GM23338 (cell line): Measurements from ENCODE around the gene SPARC. TPM values are rescaled to one million over a fixed set of nuclear protein-coding genes. Genes with fewer than 3 reads are reported as not detected.
A peak's percentile ranks its signal among the peaks of the same experiment; 100 is the strongest.

Experiments
- ATAC-seq: fragments of 200-7000 bp; cut with Tn5 transposase; 3 replicates; pipeline ENCODE4 v1.9.1; 2020
- DNase-seq: peaks from one replicate; pipeline ENCODE4 v3.0.0-alpha.2; 2015; ENCODE audit warnings: low spot score
- H2AFZ ChIP-seq: fragments of 200-600 bp; sonication (generic); 2 replicates; pipeline ENCODE4 v1.8.0; 2016; ENCODE audit warnings: antibody characterized with exemption, mild to moderate bottlenecking, moderate library complexity
- H3F3A ChIP-seq: fragments of 200-600 bp; sonication (generic); replicated peaks from 2 replicates; pipeline ENCODE4 v1.8.0; 2017; ENCODE audit warnings: antibody characterized with exemption, mixed run types, low read depth
- H3K27ac ChIP-seq: fragments of 200-600 bp; sonication (generic); 2 replicates; pipeline ENCODE4 v1.6.1; 2016; ENCODE audit warnings: low read depth
- H3K27me3 ChIP-seq: fragments of 200-600 bp; sonication (generic); 2 replicates; pipeline ENCODE4 v1.8.0; 2016; ENCODE audit warnings: mild to moderate bottlenecking, mixed run types, moderate library complexity; ENCODE audit not compliant: insufficient read depth
- H3K36me3 ChIP-seq: fragments of 200-600 bp; sonication (generic); 2 replicates; pipeline ENCODE4 v1.8.0; 2016; ENCODE audit warnings: mild to moderate bottlenecking; ENCODE audit not compliant: insufficient read depth
- H3K4me1 ChIP-seq: fragments of 200-600 bp; sonication (generic); 2 replicates; pipeline ENCODE4 v1.8.0; 2016; ENCODE audit warnings: mild to moderate bottlenecking, moderate library complexity; ENCODE audit not compliant: insufficient read depth
- H3K4me2 ChIP-seq: fragments of 200-600 bp; sonication (generic); 2 replicates; pipeline ENCODE4 v1.7.1; 2017; ENCODE audit warnings: mixed run types
- H3K4me3 ChIP-seq: fragments of 200-600 bp; sonication (generic); 2 replicates; pipeline ENCODE4 v1.6.1; 2016; ENCODE audit warnings: mixed run types
- H3K79me2 ChIP-seq: fragments of 200-600 bp; sonication (generic); replicated peaks from 2 replicates; pipeline ENCODE4 v1.8.0; 2017; ENCODE audit warnings: mild to moderate bottlenecking; ENCODE audit not compliant: insufficient read depth
- H3K9me2 ChIP-seq: fragments of 200-600 bp; sonication (generic); 2 replicates; pipeline ENCODE4 v1.8.0; 2017; ENCODE audit not compliant: insufficient read depth
- H4K20me1 ChIP-seq: fragments of 200-600 bp; sonication (generic); replicated peaks from 2 replicates; pipeline ENCODE4 v1.8.0; 2017; ENCODE audit warnings: mild to moderate bottlenecking; ENCODE audit not compliant: insufficient read depth
- H3K27ac Mint-ChIP-seq: 2 replicates; pipeline ENCODE4 v1.8.0; 2020; ENCODE audit warnings: inconsistent platforms, mild to moderate bottlenecking, moderate library complexity, mixed read lengths
- H3K27me3 Mint-ChIP-seq: 3 replicates; pipeline ENCODE4 v1.8.0; 2022; ENCODE audit warnings: low read depth, mild to moderate bottlenecking, moderate library complexity, mixed read lengths, inconsistent platforms; ENCODE audit not compliant: insufficient read depth, poor library complexity
- H3K36me3 Mint-ChIP-seq: 3 replicates; pipeline ENCODE4 v1.8.0; 2021; ENCODE audit warnings: low read depth, mild to moderate bottlenecking, inconsistent platforms, moderate library complexity, mixed read lengths
- H3K4me1 Mint-ChIP-seq: 3 replicates; pipeline ENCODE4 v1.8.0; 2020; ENCODE audit warnings: mild to moderate bottlenecking, inconsistent platforms, mixed read lengths
- H3K4me3 Mint-ChIP-seq: 3 replicates; pipeline ENCODE4 v1.8.0; 2021; ENCODE audit warnings: moderate library complexity, mild to moderate bottlenecking, inconsistent platforms, mixed read lengths
- H3K9me3 Mint-ChIP-seq: 3 replicates; pipeline ENCODE4 v1.8.0; 2020; ENCODE audit warnings: moderate library complexity, mild to moderate bottlenecking, inconsistent platforms, mixed read lengths
- CREB1 ChIP-seq: fragments of 250-450 bp; sonication (Bioruptor Pico); IDR thresholded peaks from 2 replicates; pipeline ENCODE4 v1.5.0; 2020; ENCODE audit warnings: low read depth, mild to moderate bottlenecking, moderate library complexity
- CTCF ChIP-seq, 2 experiments: fragments of 200-600 bp in 1 of 2; sonication (generic) in 1 of 2; conservative IDR thresholded peaks; 2 replicates each; pipeline versions ENCODE4 v1.5.1 to v1.6.1; 2016 to 2017; ENCODE audit warnings: antibody characterized with exemption in 2 of 2, low read depth in 2 of 2, mild to moderate bottlenecking in 2 of 2, moderate library complexity in 1 of 2
- ETS1 ChIP-seq: IDR thresholded peaks from 2 replicates; pipeline ENCODE4 v1.6.1; 2016; ENCODE audit warnings: antibody characterized with exemption
- JUNB ChIP-seq: IDR thresholded peaks from one replicate; pipeline ENCODE4 v1.6.1; 2016; ENCODE audit warnings: antibody characterized with exemption; ENCODE audit not compliant: unreplicated experiment
- REST ChIP-seq: IDR thresholded peaks from one replicate; pipeline ENCODE4 v1.6.1; 2018; ENCODE audit warnings: antibody characterized with exemption; ENCODE audit not compliant: unreplicated experiment
- STAT1 ChIP-seq: IDR thresholded peaks from one replicate; pipeline ENCODE4 v1.6.1; 2016; ENCODE audit warnings: antibody characterized with exemption; ENCODE audit not compliant: unreplicated experiment
- ZNF331 ChIP-seq: fragments of 250-450 bp; sonication (Bioruptor Pico); IDR thresholded peaks from 2 replicates; pipeline ENCODE4 v1.5.0; 2020; ENCODE audit warnings: low read depth, mild to moderate bottlenecking, moderate library complexity
- polyA plus RNA-seq: library from polyadenylated mRNA; unstranded; fragments of >200 nt; fragmentation: Nextera tagmentation; extraction: Ambion mirVana; gene quantifications from 2 replicates; pipeline ENCODE4 v1.2.1, GENCODE V29; 2016
- total RNA-seq: library from RNA; depleted of rRNA; stranded (reverse); fragments of >200 nt; shearing (Covaris generic); gene quantifications from 2 replicates; pipeline ENCODE4 v1.2.3, GENCODE V29; 2014

Gene SPARC
- total and polyA plus RNA-seq, 2 experiments from 2014 or later = 218 to 225 TPM

- Histone ChIP-seq H3F3A (no peaks in the 10 kb centered on the region), H3K79me2 (peaks cover 14% of the 10 kb centered on the region), H3K27me3 (no peaks in the 10 kb centered on the region), H3K36me3 (0 out of 2 replicates have a peak, but pooled peaks cover 7% of the 10 kb centered on the region), H3K9me2 (peaks cover 4% of the 10 kb centered on the region; the same call in 1 of the 2 replicates), H4K20me1 (no peaks in the 10 kb centered on the region), H3K4me1 (peaks cover 39% of the 10 kb centered on the region), H3K4me2 (peak overlapping the region; percentile 60; the same call in 1 of the 2 replicates), H3K27ac (peak overlapping the region; percentile 84), H3K4me3 (no peak overlapping the region), H2AFZ (no peak overlapping the region)
- Mint-ChIP-seq H3K9me3 (no peaks in the 10 kb centered on the region), H3K4me3 (no peak overlapping the region), H3K36me3 (peaks cover 36% of the 10 kb centered on the region), H3K27ac (peak overlapping the region; percentile 41), H3K4me1 (peaks cover 44% of the 10 kb centered on the region), H3K27me3 (peaks cover 8% of the 10 kb centered on the region)
- ATAC-seq = no peak
- DNase-seq = no peak
- TF ChIP-seq CREB1 (CRISPR knock-in tag) = no peak
Measured at GRCh38 chr5:151676314-151676712, 10.4 kb downstream of the SPARC start.

- Histone ChIP-seq H3K4me1 (peaks cover 39% of the 10 kb centered on the region), H4K20me1 (no peaks in the 10 kb centered on the region), H2AFZ (no peak overlapping the region), H3F3A (no peaks in the 10 kb centered on the region), H3K36me3 (0 out of 2 replicates have a peak, but pooled peaks cover 12% of the 10 kb centered on the region), H3K4me3 (no peak overlapping the region), H3K79me2 (peaks cover 10% of the 10 kb centered on the region), H3K27me3 (no peaks in the 10 kb centered on the region), H3K4me2 (peak overlapping the region; percentile 60), H3K9me2 (peaks cover 4% of the 10 kb centered on the region; the same call in 1 of the 2 replicates), H3K27ac (peak overlapping the region; percentile 84)
- H3K27me3 Mint-ChIP-seq = peaks cover 5% of the 10 kb centered on the region
- no peak overlapping the region; the same call in 2 of the 3 replicates for H3K4me3 Mint-ChIP-seq
- peak; percentile 51 for DNase-seq
- no peaks in the 10 kb centered on the region for H3K9me3 Mint-ChIP-seq
- H3K36me3 Mint-ChIP-seq = peaks cover 39% of the 10 kb centered on the region
- TF ChIP-seq JUNB (no peak), CTCF (conservative IDR thresholded peaks at IDR 0.05; ENCODE audit: low read depth in 2 of 2) (no peak), STAT1 (no peak), REST (no peak), ZNF331 (no peak), ETS1 (no peak)
- peak overlapping the region; percentile 41 for H3K27ac Mint-ChIP-seq
- peak; percentile 59 for ATAC-seq
- peaks cover 44% of the 10 kb centered on the region for H3K4me1 Mint-ChIP-seq
Measured at GRCh38 chr5:151675611-151676313, 11.0 kb downstream of the SPARC start.
